Measurements from ENCODE around the gene PCSK6. TPM values are rescaled to one million over a fixed set of nuclear protein-coding genes. Genes with fewer than 3 reads are reported as not detected.

Gene PCSK6
- total RNA-seq, 1 donor from 2014 or later, result 3.7 TPM

DNA sequence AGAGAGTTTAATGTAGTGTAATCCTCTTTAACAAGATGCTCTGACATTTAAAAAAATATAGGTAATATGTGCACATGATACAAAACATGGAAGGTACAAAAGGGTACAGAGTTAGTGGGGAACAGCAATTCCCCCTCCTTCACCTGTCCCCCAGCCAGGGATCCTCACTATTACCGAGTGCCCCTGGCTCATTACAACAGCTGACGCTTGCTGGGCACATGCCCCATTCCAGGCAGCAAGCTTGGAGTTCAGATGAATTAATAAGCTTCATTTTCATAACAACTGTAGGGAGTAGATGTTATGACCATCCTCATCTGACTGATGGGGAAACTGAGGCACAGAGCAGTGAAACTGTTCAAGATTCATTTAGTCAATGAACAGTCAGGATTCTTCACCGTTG, 41.2 kb downstream of the PCSK6 start:
- no peak for DNase-seq (ENCODE audit: low read depth)
- TF ChIP-seq, protein P1, sequence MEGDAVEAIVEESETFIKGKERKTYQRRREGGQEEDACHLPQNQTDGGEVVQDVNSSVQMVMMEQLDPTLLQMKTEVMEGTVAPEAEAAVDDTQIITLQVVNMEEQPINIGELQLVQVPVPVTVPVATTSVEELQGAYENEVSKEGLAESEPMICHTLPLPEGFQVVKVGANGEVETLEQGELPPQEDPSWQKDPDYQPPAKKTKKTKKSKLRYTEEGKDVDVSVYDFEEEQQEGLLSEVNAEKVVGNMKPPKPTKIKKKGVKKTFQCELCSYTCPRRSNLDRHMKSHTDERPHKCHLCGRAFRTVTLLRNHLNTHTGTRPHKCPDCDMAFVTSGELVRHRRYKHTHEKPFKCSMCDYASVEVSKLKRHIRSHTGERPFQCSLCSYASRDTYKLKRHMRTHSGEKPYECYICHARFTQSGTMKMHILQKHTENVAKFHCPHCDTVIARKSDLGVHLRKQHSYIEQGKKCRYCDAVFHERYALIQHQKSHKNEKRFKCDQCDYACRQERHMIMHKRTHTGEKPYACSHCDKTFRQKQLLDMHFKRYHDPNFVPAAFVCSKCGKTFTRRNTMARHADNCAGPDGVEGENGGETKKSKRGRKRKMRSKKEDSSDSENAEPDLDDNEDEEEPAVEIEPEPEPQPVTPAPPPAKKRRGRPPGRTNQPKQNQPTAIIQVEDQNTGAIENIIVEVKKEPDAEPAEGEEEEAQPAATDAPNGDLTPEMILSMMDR (conservative IDR thresholded peaks at IDR 0.05; ENCODE audit: low read depth, low read length), result no peak
- no peak overlapping the region for H3K4me3 ChIP-seq (ENCODE audit: low read depth, low read length)

DNA sequence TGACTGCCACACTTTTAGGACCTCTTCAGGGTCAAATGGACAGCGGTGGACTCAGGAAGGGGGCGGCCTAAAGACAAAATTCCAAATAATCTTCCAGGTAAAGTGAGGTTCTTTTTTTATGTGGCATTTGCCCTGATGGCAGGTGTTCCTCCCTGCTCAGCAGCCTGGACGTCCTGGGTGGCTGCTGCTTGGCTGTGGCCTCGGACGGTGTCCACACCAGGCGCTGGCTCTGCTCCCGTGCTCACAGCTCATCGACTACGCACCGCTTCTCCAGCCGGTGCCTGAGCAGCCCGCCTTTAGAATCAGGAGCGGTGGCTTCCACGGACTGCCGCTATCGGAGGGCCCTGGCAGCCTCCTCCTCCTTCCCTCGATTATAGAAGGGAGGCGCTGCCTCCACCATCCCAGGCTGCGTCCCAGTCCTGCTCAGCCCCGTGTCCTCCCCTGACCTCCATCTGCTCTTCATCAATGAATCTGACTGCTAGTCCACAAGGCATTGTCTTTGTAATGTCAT, 41.9 kb downstream of the PCSK6 start:
- no peak for DNase-seq (ENCODE audit: low read depth)
- TF ChIP-seq, protein P1 (conservative IDR thresholded peaks at IDR 0.05; ENCODE audit: low read depth, low read length), result no peak
- no peak overlapping the region for H3K4me3 ChIP-seq (ENCODE audit: low read depth, low read length)

DNA sequence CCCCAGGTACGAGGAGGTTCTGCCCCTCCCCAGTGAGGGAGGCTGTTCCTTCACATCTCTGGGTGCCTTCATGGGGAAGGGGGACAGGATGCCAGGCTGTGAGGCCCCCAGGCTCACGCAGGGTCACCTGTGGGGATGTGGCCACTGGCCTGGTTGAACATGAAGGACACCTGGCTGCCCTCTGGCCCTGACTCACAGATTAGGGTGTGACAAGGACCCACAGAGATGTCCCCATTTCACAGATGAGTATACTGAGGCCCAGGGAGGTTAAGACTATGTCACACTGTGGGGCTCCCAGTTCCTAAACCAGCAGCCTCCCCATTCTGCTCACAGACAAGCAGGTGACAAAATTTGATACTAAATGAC, 42.4 kb downstream of the PCSK6 start:
- DNase-seq (ENCODE audit: low read depth), result no peak
- no peak overlapping the region for H3K4me3 ChIP-seq (ENCODE audit: low read depth, low read length)
- TF ChIP-seq, protein P1 (conservative IDR thresholded peaks at IDR 0.05; ENCODE audit: low read depth, low read length), result no peak

DNA sequence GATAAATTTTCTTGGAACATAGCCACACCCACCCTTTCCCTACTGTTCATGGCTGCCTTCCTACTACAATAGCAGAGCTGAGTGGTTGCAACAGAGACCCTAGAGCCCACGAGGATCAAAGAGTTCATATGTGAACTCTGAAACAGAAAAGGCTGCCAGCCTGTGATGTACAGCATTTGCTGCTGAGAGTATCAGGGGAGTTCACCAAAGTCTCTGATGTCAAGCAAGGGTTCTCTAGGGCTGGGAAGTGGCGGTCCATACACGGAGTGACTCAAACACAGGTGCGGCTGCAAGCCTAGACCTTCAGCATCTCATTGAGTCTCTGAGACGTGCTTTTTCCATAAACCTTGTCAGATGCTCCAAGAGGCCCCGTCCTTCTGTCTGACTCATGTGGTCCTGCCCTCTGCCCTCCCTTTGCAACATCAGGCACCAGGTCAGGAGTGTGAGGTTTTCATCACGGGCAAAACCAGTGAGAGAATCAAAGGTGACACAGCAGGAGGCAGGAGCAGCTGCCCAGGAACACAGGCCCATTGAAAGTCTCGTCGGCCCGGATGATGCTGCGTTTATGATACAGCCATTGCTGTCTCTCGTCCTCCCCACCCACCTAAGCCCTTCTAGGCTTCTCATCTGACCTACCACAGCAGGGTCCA, 42.9 kb downstream of the PCSK6 start:
- no peak for DNase-seq (ENCODE audit: low read depth)
- no peak overlapping the region for H3K4me3 ChIP-seq (ENCODE audit: low read depth, low read length)
- TF ChIP-seq, protein P1 (conservative IDR thresholded peaks at IDR 0.05; ENCODE audit: low read depth, low read length), result no peak

DNA sequence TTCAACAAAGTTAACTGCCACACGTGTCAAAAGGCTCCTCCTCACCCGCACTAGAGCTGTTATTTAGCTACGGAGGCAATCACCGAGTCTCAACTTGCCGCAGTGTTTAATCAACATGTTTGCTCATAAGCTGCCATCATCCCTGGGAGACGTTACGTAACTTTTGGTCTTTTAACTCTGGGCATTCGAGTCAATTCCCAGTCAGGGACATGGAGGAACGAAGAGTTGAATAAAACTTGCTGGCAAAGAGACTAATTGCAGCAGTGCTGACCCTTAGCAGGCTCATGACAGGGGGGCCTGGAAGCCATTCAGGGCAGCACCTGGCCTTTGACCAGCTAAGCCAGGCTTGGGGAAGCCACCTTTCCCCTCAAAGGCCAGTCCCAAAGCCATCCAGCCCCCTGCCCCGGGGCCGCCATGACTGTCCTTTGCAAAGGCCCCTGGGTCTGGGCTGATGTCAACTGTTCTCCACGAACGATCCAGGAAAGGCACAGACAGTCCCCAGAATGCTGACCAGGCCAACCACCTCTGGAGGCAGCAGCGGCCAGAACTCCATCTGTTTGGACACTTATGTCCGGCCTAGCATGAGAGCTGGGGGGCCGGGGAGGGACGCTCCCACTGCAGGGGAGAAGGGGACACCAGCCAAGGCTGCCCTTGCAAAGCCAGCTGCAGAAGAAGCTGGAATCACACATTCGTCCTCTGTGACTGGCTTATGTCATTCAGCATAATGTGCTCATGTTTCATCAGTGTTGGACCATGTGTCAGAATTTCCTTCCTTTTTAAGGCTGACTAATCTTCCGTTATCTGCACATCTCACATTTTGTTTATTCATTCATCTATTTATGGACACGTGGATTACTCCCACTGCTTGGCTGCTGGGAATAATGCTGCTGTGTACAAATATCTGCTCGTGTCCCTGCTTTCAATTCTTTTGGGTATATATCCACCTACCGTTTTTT, 43.7 kb downstream of the PCSK6 start:
- TF ChIP-seq, protein P1 (conservative IDR thresholded peaks at IDR 0.05; ENCODE audit: low read depth, low read length), result no peak
- DNase-seq (ENCODE audit: low read depth), result no peak
- H3K4me3 ChIP-seq (ENCODE audit: low read depth, low read length), result no peak overlapping the region

DNA sequence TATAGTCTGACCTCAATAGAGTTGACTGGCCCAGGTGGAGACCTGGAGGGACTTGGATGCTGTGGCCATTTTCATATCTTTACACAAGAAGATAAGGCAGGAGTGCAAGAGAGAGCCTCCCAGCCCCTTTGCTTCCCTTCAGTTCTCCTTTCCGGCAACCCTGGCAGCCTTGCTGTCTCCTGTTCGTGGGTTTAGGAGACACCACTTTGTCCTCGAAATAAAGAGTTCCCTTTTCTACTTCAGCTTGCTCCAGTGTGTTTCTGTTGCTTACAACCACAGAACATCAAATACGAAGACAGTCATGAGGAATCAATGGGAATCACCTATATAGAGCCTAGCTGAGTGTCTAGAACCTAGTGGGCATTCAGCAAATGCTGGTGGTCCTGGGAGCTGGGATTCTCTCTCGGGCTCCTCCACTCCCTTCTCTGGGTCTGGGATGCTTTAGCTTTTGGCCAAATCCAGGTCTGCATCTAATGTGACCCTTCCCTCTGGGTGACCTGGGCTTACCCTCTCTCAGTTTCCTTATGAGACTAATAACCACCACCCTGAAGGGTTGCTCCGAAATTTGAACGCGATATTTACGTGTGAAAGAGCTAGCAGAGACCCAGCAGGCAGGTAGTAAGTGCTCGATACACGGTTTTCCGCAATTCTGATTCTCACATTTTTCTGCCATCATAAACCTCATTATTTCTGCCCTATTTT, 44.5 kb downstream of the PCSK6 start:
- TF ChIP-seq, protein P1 (conservative IDR thresholded peaks at IDR 0.05; ENCODE audit: low read depth, low read length), result no peak
- DNase-seq (ENCODE audit: low read depth), result no peak

More for the DNA sequence above, 44.5 kb downstream of the PCSK6 start:
- H3K4me3 ChIP-seq (ENCODE audit: low read depth, low read length), result no peak overlapping the region
